Breast epithelium (tissue), 3 donors: ENCODE results near the gene ZMIZ2.

Experiments used
- POLR2A ChIP-seq: fragments of 450-650 bp; IDR thresholded peaks from one replicate; pipeline ENCODE4 v1.6.1; 2016; ENCODE audit warnings: antibody characterized with exemption, mild to moderate bottlenecking, moderate library complexity
- TF ChIP-seq, protein P1 (sequence below), 3 donors: fragments of 450-650 bp; IDR thresholded peaks; one replicate each; pipeline ENCODE4 v1.5.1; 2016 to 2017; ENCODE audit warnings: antibody characterized with exemption in 3 of 3, mild to moderate bottlenecking in 3 of 3, moderate library complexity in 3 of 3

DNA sequence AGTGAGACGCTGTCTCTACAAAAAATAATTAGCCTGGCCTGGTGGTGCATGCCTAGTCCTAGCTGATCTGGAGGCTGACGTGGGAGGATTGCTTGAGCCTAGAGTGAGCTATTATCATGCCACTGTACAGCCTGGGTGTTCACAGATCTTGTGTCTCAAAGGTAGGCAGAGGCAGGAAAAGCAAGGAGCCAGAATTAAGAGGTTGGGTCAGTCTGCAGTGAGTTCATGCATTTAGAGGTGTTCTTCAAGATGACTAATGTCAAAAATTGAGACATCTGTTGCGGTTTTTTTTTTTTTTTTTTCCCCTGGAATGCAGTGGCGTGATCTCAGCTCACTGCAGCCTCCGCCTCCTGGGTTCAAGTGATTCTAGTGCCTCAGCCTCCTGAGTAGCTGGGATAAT lies 53.2 kb downstream of the ZMIZ2 start:
- TF ChIP-seq, protein P1, sequence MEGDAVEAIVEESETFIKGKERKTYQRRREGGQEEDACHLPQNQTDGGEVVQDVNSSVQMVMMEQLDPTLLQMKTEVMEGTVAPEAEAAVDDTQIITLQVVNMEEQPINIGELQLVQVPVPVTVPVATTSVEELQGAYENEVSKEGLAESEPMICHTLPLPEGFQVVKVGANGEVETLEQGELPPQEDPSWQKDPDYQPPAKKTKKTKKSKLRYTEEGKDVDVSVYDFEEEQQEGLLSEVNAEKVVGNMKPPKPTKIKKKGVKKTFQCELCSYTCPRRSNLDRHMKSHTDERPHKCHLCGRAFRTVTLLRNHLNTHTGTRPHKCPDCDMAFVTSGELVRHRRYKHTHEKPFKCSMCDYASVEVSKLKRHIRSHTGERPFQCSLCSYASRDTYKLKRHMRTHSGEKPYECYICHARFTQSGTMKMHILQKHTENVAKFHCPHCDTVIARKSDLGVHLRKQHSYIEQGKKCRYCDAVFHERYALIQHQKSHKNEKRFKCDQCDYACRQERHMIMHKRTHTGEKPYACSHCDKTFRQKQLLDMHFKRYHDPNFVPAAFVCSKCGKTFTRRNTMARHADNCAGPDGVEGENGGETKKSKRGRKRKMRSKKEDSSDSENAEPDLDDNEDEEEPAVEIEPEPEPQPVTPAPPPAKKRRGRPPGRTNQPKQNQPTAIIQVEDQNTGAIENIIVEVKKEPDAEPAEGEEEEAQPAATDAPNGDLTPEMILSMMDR (IDR thresholded peaks at IDR 0.05) = no peak
- no peak for TF ChIP-seq POLR2A
